Medulla oblongata (tissue), 1 donor: Measurements from ENCODE around the gene PLA2G2A.
"Not testable (repeated sequence)": the region's sequence is repeated elsewhere in the genome, so short reads cannot be mapped to it uniquely, and the experiment has no call there.

ENCODE experiments used
- DNase-seq: peaks from one replicate; pipeline ENCODE4 v3.0.0-alpha.2; 2015; ENCODE audit errors: extremely low spot score

PLA2G2A gene

GRCh38 chr1:19973616-19974015, 5.8 kb downstream of the PLA2G2A start:
- DNase-seq = no peak

- no peak for DNase-seq
Measured at GRCh38 chr1:19971664-19972063, 7.8 kb downstream of the PLA2G2A start.

DNA sequence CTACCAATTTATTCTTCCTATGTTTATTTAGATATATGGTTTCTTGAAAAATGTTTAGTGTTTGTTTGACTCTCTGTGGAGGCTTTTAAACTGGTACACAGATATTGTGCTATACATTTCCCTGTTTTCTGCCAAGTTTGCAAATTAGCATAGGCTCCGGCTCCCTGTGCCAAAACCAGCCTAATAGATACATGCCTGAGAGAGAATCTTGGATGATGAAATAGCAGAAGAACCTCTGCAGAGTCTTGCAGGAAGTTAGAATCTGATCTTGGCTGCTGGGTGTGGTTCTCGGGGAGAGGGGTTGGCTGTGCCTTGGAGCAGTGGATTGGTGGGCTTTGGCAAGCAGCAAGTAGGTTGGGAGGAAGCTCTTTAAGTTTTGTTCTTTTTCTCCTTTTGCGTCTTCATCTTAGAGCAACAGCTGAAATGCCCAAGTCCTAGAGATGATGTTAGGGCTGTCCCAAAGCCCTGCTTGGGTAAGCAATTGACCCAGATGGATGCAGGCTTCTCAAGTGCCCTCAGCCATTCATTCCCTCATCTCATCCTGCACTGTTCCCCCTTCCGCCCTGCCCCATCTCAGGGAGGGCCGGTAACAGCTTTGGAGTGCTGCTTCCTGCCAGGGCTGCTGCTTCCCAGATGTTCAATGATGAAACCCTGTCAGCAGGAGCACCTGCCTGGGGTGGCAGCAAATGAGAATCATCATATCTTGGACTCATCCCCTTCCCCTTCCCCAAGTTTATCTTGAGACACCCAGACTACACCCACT, 9.3 kb downstream of the PLA2G2A start:
- no peak for DNase-seq

GRCh38 chr1:19967808-19968207, 11.6 kb downstream of the PLA2G2A start:
- no peak for DNase-seq

GRCh38 chr1:19964542-19964941, 14.9 kb downstream of the PLA2G2A start:
- DNase-seq = no peak

DNA sequence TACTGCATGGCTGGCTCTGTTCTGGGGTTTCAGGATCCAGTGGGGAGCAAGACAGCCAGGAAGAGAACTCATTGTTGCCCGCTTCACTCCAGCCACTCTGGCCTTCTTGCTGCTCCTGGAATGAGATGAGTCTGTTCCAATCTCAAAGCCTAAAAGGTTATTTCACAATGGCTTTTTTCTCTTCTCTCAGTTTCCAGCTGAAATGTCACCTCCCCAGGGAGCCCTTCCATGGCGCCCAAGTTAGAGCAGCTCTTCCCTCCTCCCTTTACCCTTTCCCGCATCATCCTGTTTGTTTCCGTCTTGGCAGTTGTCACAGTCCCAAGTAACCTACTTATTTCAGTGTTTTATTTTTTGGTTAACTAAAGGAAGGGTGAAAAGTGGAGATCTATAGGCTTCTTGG, 15.8 kb downstream of the PLA2G2A start:
- no peak for DNase-seq

DNA sequence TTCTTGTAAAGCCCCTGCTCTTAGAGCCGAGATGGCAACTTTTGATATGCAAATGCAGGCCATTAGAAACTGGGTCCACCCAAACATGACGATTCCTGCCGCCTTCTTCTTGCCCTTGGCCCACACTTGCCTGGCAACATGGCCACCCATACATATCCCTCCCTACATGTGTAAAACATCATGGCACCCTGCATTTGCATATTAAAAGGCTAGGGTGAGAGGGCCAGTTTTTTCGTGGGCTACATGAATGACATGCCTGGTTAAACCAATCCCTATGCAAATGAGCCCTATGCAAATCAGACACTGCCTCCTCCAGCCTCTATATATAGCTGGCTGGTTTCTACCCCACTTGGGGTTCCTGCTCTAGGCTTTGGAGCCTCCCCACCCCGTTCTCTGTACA, 18.8 kb downstream of the PLA2G2A start:
- DNase-seq = no peak

DNA sequence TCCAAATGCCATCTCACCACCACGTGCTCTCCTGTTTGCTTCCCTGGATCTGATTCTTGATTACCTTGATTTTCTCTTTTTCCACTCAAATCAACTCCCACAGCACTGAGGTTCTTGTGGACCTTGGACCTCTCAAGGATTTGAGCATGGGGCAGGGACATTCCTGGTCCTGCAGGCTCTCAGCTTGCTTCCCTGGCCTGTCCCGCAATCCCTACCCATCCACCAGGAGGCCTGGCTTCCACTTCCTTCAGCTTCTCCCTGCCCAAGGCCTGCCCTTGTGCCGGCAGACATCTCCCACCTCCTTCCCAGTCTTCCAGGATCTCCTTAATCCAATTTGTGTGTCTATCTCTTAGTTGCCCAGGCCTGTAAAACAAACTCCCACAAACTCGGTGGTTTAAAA, 21.6 kb downstream of the PLA2G2A start:
- DNase-seq = no peak

DNA sequence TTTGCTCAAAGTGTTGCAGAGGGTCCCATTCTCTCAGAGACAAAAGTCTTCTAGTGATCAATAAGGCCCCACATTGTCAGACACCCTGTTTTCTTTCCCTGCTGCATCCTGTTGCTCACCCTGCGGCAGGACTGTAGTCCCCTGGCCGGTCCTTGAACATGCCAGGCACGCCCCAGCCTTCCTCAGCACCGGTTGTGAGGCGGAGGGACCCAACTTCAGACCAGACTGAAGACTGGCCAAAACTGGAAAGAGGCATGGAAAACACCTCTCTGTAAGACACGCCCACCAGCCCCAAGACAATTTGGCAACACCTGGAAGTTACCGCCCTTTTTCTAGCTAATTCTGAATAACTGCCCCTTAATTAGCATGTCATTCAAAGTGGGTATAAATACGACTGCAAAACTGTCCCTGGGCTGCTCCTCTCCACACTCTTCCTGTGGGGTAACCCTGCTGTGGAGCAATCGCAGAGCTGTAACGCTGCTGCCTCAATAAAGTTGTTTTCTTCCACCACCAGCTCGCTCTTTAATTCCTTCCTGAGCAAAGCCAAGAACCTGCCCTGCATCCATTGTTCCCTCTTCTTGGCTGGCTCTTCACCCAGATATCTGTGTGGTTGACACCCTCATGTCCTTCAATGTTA, 23.8 kb downstream of the PLA2G2A start:
- no peak for DNase-seq

DNA sequence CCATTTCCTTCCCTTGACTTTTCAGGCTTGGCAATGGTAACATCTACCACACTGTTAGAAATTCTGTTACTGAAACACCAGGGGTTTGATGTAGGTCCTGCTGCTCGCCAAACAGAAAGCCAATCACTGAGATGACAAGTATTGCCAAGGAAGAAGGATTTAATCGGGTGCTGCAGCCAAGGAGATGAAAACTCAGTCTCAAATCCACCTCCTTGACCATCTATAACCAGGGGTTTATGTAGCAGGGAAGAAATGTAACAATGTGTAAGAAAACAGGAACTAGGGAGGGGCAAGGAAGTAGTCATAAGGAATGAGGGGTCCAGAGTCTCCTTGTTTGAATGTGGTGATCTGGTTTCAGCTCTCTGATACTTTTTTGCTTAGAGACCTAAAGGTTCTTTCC, 25.4 kb downstream of the PLA2G2A start:
- no peak for DNase-seq

GRCh38 chr1:19949016-19949415, 30.4 kb downstream of the PLA2G2A start:
- no peak for DNase-seq

DNA sequence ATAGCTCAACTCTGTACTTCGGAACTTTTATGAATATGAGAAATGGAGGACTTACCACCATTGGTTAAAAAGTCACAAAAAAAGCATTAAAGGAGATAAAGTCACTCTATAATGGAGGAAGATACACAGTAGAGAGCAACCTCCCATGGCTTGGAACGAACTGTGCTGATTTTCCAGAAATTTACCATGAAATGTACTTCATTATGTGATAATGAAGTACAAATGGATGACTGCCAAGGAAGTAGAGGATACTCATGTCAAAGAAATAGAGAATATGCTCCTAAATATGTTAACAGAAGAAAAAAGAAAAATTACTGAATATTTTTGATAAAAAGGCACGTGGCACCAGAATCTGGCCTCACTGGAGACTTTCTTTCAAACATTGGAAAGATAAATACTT, 32.4 kb downstream of the PLA2G2A start:
- DNase-seq = no peak

DNA sequence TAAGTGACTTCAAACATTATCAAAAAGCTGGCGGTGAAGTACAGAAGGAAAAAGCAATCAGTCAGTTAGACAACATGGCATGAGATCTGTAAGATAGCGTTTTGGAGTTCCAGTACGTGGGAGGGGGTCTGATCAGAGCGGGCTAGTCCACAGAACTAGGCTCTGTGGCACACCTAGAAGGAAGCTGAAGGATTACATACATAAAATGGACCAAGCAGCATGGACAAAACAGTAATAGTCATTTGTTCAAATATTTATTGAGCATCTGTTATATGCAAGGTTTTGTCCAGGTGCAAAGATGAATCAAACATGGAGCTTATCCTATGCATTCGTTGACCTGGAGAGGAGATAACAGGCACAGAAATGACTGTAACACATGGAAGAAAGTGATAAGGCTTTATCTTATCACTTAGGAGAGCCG, 33.1 kb downstream of the PLA2G2A start:
- no peak for DNase-seq

DNA sequence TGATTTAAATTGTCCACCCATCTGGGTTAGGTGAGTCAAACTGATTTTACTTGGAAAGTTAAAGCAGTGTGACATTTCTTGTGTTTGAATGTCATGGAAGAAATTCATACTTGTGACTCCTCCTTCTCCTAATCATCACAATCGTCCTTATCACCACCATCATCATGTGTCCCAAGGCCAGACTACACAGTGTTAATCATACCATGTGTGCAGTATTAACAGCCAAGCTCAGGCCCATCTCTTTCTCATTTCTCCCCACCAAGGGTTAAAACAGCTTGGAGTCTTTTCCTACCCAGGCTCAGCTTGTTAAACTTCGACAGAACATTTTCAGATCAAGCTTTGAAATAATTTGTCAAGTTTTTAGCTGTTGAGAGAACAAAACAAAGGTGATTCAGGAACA, 33.5 kb downstream of the PLA2G2A start:
- no peak for DNase-seq

- no peak for DNase-seq
Measured at GRCh38 chr1:19942657-19943056, 36.8 kb downstream of the PLA2G2A start.

DNA sequence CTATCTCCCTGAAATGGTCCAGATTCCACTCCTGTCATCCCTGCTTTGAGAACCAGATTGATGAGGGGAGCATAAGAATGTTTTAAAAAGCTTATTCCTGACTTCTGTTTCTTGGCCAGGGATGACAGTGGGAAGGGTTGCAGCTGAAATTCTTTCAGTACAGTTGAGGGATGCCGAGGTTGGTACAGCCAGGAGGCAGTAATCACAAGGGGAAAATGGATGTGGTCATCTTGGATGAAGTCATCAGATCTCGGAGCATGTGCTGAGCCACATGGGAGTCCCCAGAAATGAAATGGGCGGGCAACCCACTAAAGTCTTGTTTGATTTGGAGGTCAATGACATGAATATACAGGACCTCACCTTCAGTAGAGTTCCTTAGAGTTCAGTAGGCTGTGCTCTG, 37.3 kb downstream of the PLA2G2A start:
- DNase-seq = no peak

GRCh38 chr1:19941206-19941568, 38.2 kb downstream of the PLA2G2A start:
- DNase-seq = no peak

- DNase-seq = no peak
Measured at GRCh38 chr1:19940486-19941205, 38.8 kb downstream of the PLA2G2A start.

DNA sequence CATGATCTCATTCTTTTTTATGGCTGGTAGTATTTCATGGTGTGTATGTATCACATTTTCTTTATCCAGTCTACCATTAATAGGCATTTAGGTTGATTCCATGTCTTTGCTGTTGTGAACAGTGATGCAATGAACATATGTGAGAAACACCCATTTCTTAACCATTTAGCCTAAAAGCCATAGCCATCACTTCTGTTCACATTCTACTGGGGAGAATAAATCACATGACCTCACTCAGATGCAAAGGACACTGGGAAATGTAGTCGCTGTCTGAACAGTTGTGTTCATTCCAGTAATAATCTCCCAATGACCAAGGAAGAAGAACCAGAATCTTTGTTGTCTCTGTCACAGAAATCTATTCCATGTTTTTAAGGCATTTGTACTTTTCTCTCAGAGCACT, 40.9 kb downstream of the PLA2G2A start:
- DNase-seq = no peak

GRCh38 chr1:19936061-19936750, 43.2 kb downstream of the PLA2G2A start:
- no peak for DNase-seq

GRCh38 chr1:19934336-19934735, 45.1 kb downstream of the PLA2G2A start:
- no peak for DNase-seq

GRCh38 chr1:19932866-19933265, 46.6 kb downstream of the PLA2G2A start:
- DNase-seq = no peak

DNA sequence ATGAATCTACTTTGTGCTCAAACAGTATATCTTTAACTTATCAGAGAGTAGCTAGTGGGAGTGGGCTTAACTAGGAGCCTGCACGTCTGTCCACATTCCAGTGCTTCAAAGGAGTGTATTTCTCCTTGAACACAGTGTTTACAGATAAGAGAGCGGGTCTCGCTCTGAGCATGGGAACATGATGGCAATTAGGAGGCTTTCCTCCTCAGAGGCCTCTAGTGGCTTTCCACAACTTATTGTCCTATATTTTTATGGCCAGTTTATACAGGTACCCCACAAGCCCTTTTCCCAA, 52.3 kb downstream of the PLA2G2A start:
- not testable (repeated sequence) for DNase-seq
